GM10248 (cell line): ENCODE data around the gene PROC.
"Not testable (repeated sequence)": the region's sequence is repeated elsewhere in the genome, so short reads cannot be mapped to it uniquely, and the experiment has no call there.

Experiments used
- CTCF ChIA-PET: fragments of 300-600 bp; sonication (Branson Sonifier 250); formaldehyde crosslinking; extraction: SDS; loops from one replicate; lab custom pipeline; 2021; ENCODE audit warnings: antibody characterized with exemption; lab: Yijun Ruan, JAX
- POLR2A ChIA-PET: fragments of 350-650 bp; sonication (Branson Sonifier 250); formaldehyde crosslinking; extraction: SDS; loops from one replicate; lab custom pipeline; 2020; ENCODE audit warnings: antibody characterized with exemption; lab: Yijun Ruan, JAX
- DNase-seq: peaks from one replicate; pipeline ENCODE4 v3.0.0; 2012; ENCODE audit errors: extremely low spot score
- CTCF ChIP-seq: IDR thresholded peaks from 2 replicates; pipeline ENCODE4 v1.5.1; 2012; ENCODE audit warnings: mild to moderate bottlenecking, low read depth; ENCODE audit errors: extremely low read depth, missing control alignments, control extremely low read depth

Gene PROC

GRCh38 chr2:127451981-127452380, 33.8 kb downstream of the PROC start:
- ChIA-PET POLR2A (no interaction called here), CTCF (interaction anchor here (1.5 to 1.8 kb wide), 5 partner anchors 11 to 255 kb away, joined by 3 to 6 read pairs (median 5); no protein-coding TSS in a partner anchor)
- no peak for DNase-seq
- TF ChIP-seq CTCF: no peak

GRCh38 chr2:127452423-127452822, 34.2 kb downstream of the PROC start:
- CTCF ChIA-PET: interaction anchor here (1.5 to 1.8 kb wide), 4 partner anchors 11 to 255 kb away, joined by 4 to 6 read pairs (median 5); no protein-coding TSS in a partner anchor
- DNase-seq, POLR2A ChIA-PET: not testable (repeated sequence)

GRCh38 chr2:127453013-127453391, 34.8 kb downstream of the PROC start:
- DNase-seq: no peak
- TF ChIP-seq CTCF: no peak
- ChIA-PET CTCF (interaction anchor here (0.9 to 1.6 kb wide), 4 partner anchors 10 to 28 kb away, joined by 3 to 6 read pairs (median 4); no protein-coding TSS in a partner anchor), POLR2A (no interaction called here)

- ChIA-PET CTCF (interaction anchor here (0.9 to 1.6 kb wide), 4 partner anchors 10 to 29 kb away, joined by 3 to 6 read pairs (median 4); no protein-coding TSS in a partner anchor), POLR2A (no interaction called here)
- DNase-seq: no peak
- peak; percentile 10 for TF ChIP-seq CTCF
Observed at GRCh38 chr2:127453392-127454171, 35.4 kb downstream of the PROC start.

- CTCF ChIA-PET: interaction anchor here (1.2 kb wide), 1 partner anchor 84 kb away, joined by 4 read pairs; no protein-coding TSS in a partner anchor
- POLR2A ChIA-PET: no interaction called here
- no peak for TF ChIP-seq CTCF
- DNase-seq: no peak
Observed at GRCh38 chr2:127454595-127455565, 36.7 kb downstream of the PROC start.

- ChIA-PET POLR2A (no interaction called here), CTCF (interaction anchor here (1.2 to 1.3 kb wide), 2 partner anchors 11 to 85 kb away, joined by 4 read pairs; no protein-coding TSS in a partner anchor)
- DNase-seq: no peak
- TF ChIP-seq CTCF: no peak
Observed at GRCh38 chr2:127455566-127456493, 37.6 kb downstream of the PROC start.
